HepG2 (cell line): ENCODE data around the gene SH3BP2. TPM values are rescaled to one million over a fixed set of nuclear protein-coding genes. Genes with fewer than 3 reads are reported as not detected.

Source experiments
- ATAC-seq: fragments of 200-7000 bp; cut with Tn5 transposase; 3 replicates; pipeline ENCODE4 v1.9.1; 2020; ENCODE audit warnings: mild to moderate bottlenecking, moderate library complexity
- BruUV-seq: library from RNA; stranded (reverse); fragments of 400-500 nt; replicated peaks from 2 replicates; lab custom pipeline; 2021; lab: Mats Ljungman, UMichigan
- CTCF ChIA-PET: fragments of 300-600 bp; formaldehyde crosslinking; extraction: SDS; loops from one replicate; lab custom pipeline; 2021; ENCODE audit warnings: low total read pairs, inconsistent platforms, low intra/inter-chr PET ratio; lab: Yijun Ruan, JAX
- POLR2A ChIA-PET: fragments of 350-600 bp; sonication (Branson Sonifier 250); formaldehyde crosslinking; loops from one replicate; lab custom pipeline; 2020; ENCODE audit warnings: antibody characterized with exemption, inconsistent platforms; lab: Yijun Ruan, JAX
- DNase-seq: peaks from one replicate; pipeline ENCODE4 v3.0.0-alpha.2; 2015; ENCODE audit warnings: low spot score
- FAIRE-seq: peaks from 3 replicates; lab custom pipeline; 2011; peaks lifted over from hg19 to GRCh38; lab: Jason Lieb, UNC
- H2AFZ ChIP-seq: one replicate; pipeline ENCODE4 v1.6.1; 2011; ENCODE audit warnings: low read length, inconsistent platforms
- H3K27ac ChIP-seq: fragments of 300-600 bp; 3 replicates; pipeline ENCODE4 v1.8.0; 2011; ENCODE audit warnings: mixed run types, mild to moderate bottlenecking, mixed read lengths, low read length, inconsistent platforms; ENCODE audit not compliant: insufficient read depth; ENCODE audit errors: extremely low read length
- H3K27me3 ChIP-seq, 2 experiments: fragments of 200-600 bp in 1 of 2; 2 replicates in 1 of 2; 3 replicates in 1 of 2; pipeline versions ENCODE4 v1.6.0 to v1.8.0; 2011; ENCODE audit warnings: low read length in 2 of 2, mild to moderate bottlenecking in 2 of 2, moderate library complexity in 2 of 2, inconsistent platforms in 1 of 2; ENCODE audit not compliant: insufficient read depth in 2 of 2, control insufficient read depth in 1 of 2
- H3K36me3 ChIP-seq, 2 experiments: fragments of 200-600 bp in 1 of 2; replicated peaks in 1 of 2; 2 replicates in 1 of 2; 3 replicates in 1 of 2; pipeline versions ENCODE4 v1.5.1 to v1.8.0; 2011; ENCODE audit warnings: low read length in 2 of 2, inconsistent platforms in 1 of 2; ENCODE audit not compliant: insufficient read depth in 2 of 2, control insufficient read depth in 1 of 2
- H3K4me1 ChIP-seq: 2 replicates; pipeline ENCODE4 v1.5.1; 2012; ENCODE audit warnings: low read length, inconsistent platforms; ENCODE audit not compliant: insufficient read depth
- H3K4me2 ChIP-seq: 2 replicates; pipeline ENCODE4 v1.6.0; 2011; ENCODE audit warnings: low read depth, low read length, inconsistent platforms
- H3K4me3 ChIP-seq, 3 experiments: fragments of 200-600 bp in 1 of 3; sonication (generic), shearing (Covaris generic) in 1 of 3; replicated peaks in 1 of 3; 2 replicates each; pipeline ENCODE4 v1.5.1; 2011 to 2016; ENCODE audit warnings: low read length in 3 of 3, inconsistent platforms in 2 of 3, low read depth in 2 of 3, mild to moderate bottlenecking in 2 of 3, control low read depth in 1 of 3, mixed read lengths in 1 of 3; ENCODE audit not compliant: insufficient read depth in 1 of 3
- H3K79me2 ChIP-seq: one replicate; pipeline ENCODE4 v1.6.1; 2011; ENCODE audit warnings: low read length, inconsistent platforms; ENCODE audit not compliant: insufficient read depth
- H3K9ac ChIP-seq: 2 replicates; pipeline ENCODE4 v1.6.0; 2011; ENCODE audit warnings: mild to moderate bottlenecking, low read depth, low read length, inconsistent platforms; ENCODE audit not compliant: insufficient read depth
- H3K9me3 ChIP-seq: 2 replicates; pipeline ENCODE4 v1.5.1; 2012; ENCODE audit warnings: mild to moderate bottlenecking, low read length
- H4K20me1 ChIP-seq: 2 replicates; pipeline ENCODE4 v1.6.0; 2011; ENCODE audit warnings: inconsistent platforms, mild to moderate bottlenecking, low read length, moderate library complexity; ENCODE audit not compliant: insufficient read depth
- ATF7 ChIP-seq, 2 experiments: fragments of 450-650 bp in 1 of 2; sonication (generic) in 1 of 2; formaldehyde crosslinking in 1 of 2; IDR thresholded peaks; 2 replicates each; pipeline versions ENCODE4 v1.4.0 to v1.6.1; 2016 to 2020; ENCODE audit warnings: antibody characterized with exemption in 1 of 2, mild to moderate bottlenecking in 1 of 2, missing genetic modification reagents in 1 of 2
- BCL3 ChIP-seq: sonication (generic); formaldehyde crosslinking; IDR thresholded peaks from 2 replicates; pipeline ENCODE4 v1.5.1; 2020; ENCODE audit warnings: mild to moderate bottlenecking, missing genetic modification reagents, moderate library complexity
- GATAD1 ChIP-seq: IDR thresholded peaks from 2 replicates; pipeline ENCODE4 v1.6.1; 2016; ENCODE audit warnings: missing genetic modification reagents, missing compliant biosample characterization
- GPN1 ChIP-seq: sonication (generic); formaldehyde crosslinking; IDR thresholded peaks from 2 replicates; pipeline ENCODE4 v1.5.1; 2020; ENCODE audit warnings: missing genetic modification reagents, borderline replicate concordance
- KLF11 ChIP-seq: IDR thresholded peaks from 2 replicates; pipeline ENCODE4 v1.6.1; 2016; ENCODE audit warnings: missing compliant biosample characterization
- MIER2 ChIP-seq: IDR thresholded peaks from 2 replicates; pipeline ENCODE4 v1.6.1; 2016; ENCODE audit warnings: missing biosample characterization, missing genetic modification reagents
- POGK ChIP-seq: sonication (generic); formaldehyde crosslinking; conservative IDR thresholded peaks from 2 replicates; pipeline ENCODE4 v1.8.0; 2022; ENCODE audit warnings: mild to moderate bottlenecking, moderate library complexity, missing genetic modification reagents
- POLR2G ChIP-seq: fragments of 200-400 bp; formaldehyde crosslinking; IDR thresholded peaks from 2 replicates; pipeline ENCODE4 v1.6.1; 2018; ENCODE audit warnings: mild to moderate bottlenecking, low read depth, low read length, moderate library complexity
- RAD51 ChIP-seq: fragments of 450-650 bp; IDR thresholded peaks from 2 replicates; pipeline ENCODE4 v1.6.1; 2016; ENCODE audit warnings: borderline replicate concordance
- RBFOX2 ChIP-seq: fragments of 200-400 bp; formaldehyde crosslinking; IDR thresholded peaks from 2 replicates; pipeline ENCODE4 v1.6.1; 2017; ENCODE audit warnings: low read depth, mild to moderate bottlenecking, low read length
- SNAI1 ChIP-seq: sonication (generic); formaldehyde crosslinking; IDR thresholded peaks from 2 replicates; pipeline ENCODE4 v1.5.0; 2020; ENCODE audit warnings: mild to moderate bottlenecking, missing genetic modification reagents, borderline replicate concordance
- THYN1 ChIP-seq: sonication (generic); formaldehyde crosslinking; IDR thresholded peaks from 2 replicates; pipeline ENCODE4 v1.8.1; 2023; ENCODE audit warnings: low read depth, mild to moderate bottlenecking, moderate library complexity, missing genetic modification reagents, borderline replicate concordance
- ZNF138 ChIP-seq: sonication (generic); formaldehyde crosslinking; IDR thresholded peaks from 2 replicates; pipeline ENCODE4 v1.5.0; 2020; ENCODE audit warnings: mild to moderate bottlenecking, low read depth, missing genetic modification reagents
- ZNF276 ChIP-seq: sonication (generic); formaldehyde crosslinking; IDR thresholded peaks from 2 replicates; pipeline ENCODE4 v1.4.0; 2020; ENCODE audit warnings: mild to moderate bottlenecking, low read depth, missing genetic modification reagents
- ZNF510 ChIP-seq: sonication (generic); formaldehyde crosslinking; IDR thresholded peaks from 2 replicates; pipeline ENCODE4 v1.4.0; 2020; ENCODE audit warnings: low read depth, mild to moderate bottlenecking, missing genetic modification reagents
- ZNF772 ChIP-seq: sonication (generic); formaldehyde crosslinking; IDR thresholded peaks from 2 replicates; pipeline ENCODE4 v1.5.0; 2020; ENCODE audit warnings: mild to moderate bottlenecking, missing genetic modification reagents
- WGBS: methylation state at CpG from one replicate; pipeline ENCODE4 v1.1.6; 2017; ENCODE audit warnings: low lambda C conversion rate; 5-methylcytosine and 5-hydroxymethylcytosine counted together
- in situ Hi-C: cut with HindIII; loops from 2 replicates; pipeline ENCODE4 v1.10.0; 2017; ENCODE audit warnings: low pct_unique_long_range_greater_than_20kb; ENCODE audit not compliant: extremely low pct_ligation_motif_present
- intact Hi-C: fragments of 100-400 bp; cut with micrococcal nuclease; formaldehyde crosslinking; loops from one replicate; pipeline ENCODE4 v1.10.0; 2022; ENCODE audit not compliant: unreplicated experiment
- polyA plus RNA-seq, 8 experiments: library from polyadenylated mRNA; depleted of rRNA in 3 of 8; stranded (reverse) in 7 of 8; unstranded in 1 of 8; fragments of >200 nt; fragmentation: Illumina TruSeq in 4 of 8; extraction: Trizol in 4 of 8; gene quantifications; 2 replicates each; pipeline versions ENCODE4 v1.2.1 to v1.2.3, GENCODE V29; 2011 to 2016; ENCODE audit warnings: low read depth in 4 of 8, missing spikeins in 1 of 8, mixed read lengths in 1 of 8; ENCODE audit not compliant: insufficient read depth in 1 of 8
- total RNA-seq, 5 experiments: library from RNA; depleted of rRNA; stranded (reverse); fragments of >200 nt; fragmentation: Illumina TruSeq; extraction: Trizol; gene quantifications; 2 replicates each; pipeline ENCODE4 v1.2.3, GENCODE V29; 2016; ENCODE audit warnings: low read depth in 1 of 5
- TF ChIP-seq, protein P1 (sequence below): sonication (generic); formaldehyde crosslinking; conservative IDR thresholded peaks from 2 replicates; pipeline ENCODE4 v1.4.0; 2020; ENCODE audit warnings: missing genetic modification reagents
- TF ChIP-seq, protein P2 (sequence below): fragments of 450-650 bp; IDR thresholded peaks from 2 replicates; pipeline ENCODE4 v1.6.1; 2017

Gene SH3BP2
- total and polyA plus RNA-seq, 2 of the 13 experiments (the other 11 are each of a cell fraction or from before 2014, with no cell fraction given) = 16.9 to 34.5 TPM

GRCh38 chr4:2753436-2753835 lies 39.4 kb upstream of the SH3BP2 start:
- Histone ChIP-seq H3K9ac (no peak overlapping the region), H3K27me3 (no peaks in the 10 kb centered on the region), H3K9me3 (no peaks in the 10 kb centered on the region), H3K4me2 (no peak overlapping the region), H3K79me2 (peaks cover 22% of the 10 kb centered on the region), H3K4me1 (peaks cover 49% of the 10 kb centered on the region), H4K20me1 (no peaks in the 10 kb centered on the region), H3K4me3 (no peak overlapping the region), H3K36me3 (peaks cover 0 to 4% of the 10 kb centered on the region in 2 experiments; a peak in 1 of 5 replicates), H2AFZ (no peak overlapping the region), H3K27ac (no peak overlapping the region)
- DNase-seq (no peak), ATAC-seq (no peak), FAIRE-seq (no peak)
- no TSS peak for BruUV-seq
- CTCF ChIA-PET = no interaction called here
- in situ Hi-C loops (no loop called here), intact Hi-C loops (loop anchor here (10.0 kb wide), 1 partner anchor 111 kb away; no protein-coding TSS in a partner anchor)
- 100% methylated on average over 2 of the region's 4 CpGs for WGBS
- POLR2A ChIA-PET = interaction anchor here (0.7 to 1.5 kb wide), 2 partner anchors 8 to 40 kb away, joined by 3 to 5 read pairs; no protein-coding TSS in a partner anchor
- TF ChIP-seq ZNF772 = no peak
- TF ChIP-seq GATAD1 = no peak
- TF ChIP-seq GPN1 (CRISPR knock-in tag) = no peak
- no peak for TF ChIP-seq MIER2 (CRISPR knock-in tag)
- TF ChIP-seq RAD51 = no peak
- no peak for TF ChIP-seq RBFOX2
- TF ChIP-seq KLF11 (CRISPR knock-in tag) = no peak
- no peak for TF ChIP-seq ATF7 (IDR thresholded peaks at IDR 0.05)
- TF ChIP-seq ATF7 (CRISPR knock-in tag; IDR thresholded peaks at IDR 0.05) = no peak
- TF ChIP-seq, protein P1, sequence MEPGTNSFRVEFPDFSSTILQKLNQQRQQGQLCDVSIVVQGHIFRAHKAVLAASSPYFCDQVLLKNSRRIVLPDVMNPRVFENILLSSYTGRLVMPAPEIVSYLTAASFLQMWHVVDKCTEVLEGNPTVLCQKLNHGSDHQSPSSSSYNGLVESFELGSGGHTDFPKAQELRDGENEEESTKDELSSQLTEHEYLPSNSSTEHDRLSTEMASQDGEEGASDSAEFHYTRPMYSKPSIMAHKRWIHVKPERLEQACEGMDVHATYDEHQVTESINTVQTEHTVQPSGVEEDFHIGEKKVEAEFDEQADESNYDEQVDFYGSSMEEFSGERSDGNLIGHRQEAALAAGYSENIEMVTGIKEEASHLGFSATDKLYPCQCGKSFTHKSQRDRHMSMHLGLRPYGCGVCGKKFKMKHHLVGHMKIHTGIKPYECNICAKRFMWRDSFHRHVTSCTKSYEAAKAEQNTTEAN (CRISPR knock-in tag) = no peak
- no peak for TF ChIP-seq THYN1
- TF ChIP-seq SNAI1 (CRISPR knock-in tag) = no peak
- TF ChIP-seq, protein P2, sequence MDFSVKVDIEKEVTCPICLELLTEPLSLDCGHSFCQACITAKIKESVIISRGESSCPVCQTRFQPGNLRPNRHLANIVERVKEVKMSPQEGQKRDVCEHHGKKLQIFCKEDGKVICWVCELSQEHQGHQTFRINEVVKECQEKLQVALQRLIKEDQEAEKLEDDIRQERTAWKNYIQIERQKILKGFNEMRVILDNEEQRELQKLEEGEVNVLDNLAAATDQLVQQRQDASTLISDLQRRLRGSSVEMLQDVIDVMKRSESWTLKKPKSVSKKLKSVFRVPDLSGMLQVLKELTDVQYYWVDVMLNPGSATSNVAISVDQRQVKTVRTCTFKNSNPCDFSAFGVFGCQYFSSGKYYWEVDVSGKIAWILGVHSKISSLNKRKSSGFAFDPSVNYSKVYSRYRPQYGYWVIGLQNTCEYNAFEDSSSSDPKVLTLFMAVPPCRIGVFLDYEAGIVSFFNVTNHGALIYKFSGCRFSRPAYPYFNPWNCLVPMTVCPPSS = no peak
- no peak for TF ChIP-seq POGK (CRISPR knock-in tag)
- TF ChIP-seq POLR2G = no peak
- no peak for TF ChIP-seq ZNF276 (CRISPR knock-in tag)
- no peak for TF ChIP-seq BCL3 (CRISPR knock-in tag)
- no peak for TF ChIP-seq ZNF138
- TF ChIP-seq ZNF510 = no peak
